PFSK-1 (cell line): ENCODE measurements around the gene FKBP1B.

ENCODE experiments used
- FOXP2 ChIP-seq: optimal IDR thresholded peaks from 2 replicates; pipeline ENCODE3; 2011; ENCODE audit warnings: borderline replicate concordance, control low read depth, inconsistent platforms; ENCODE audit not compliant: insufficient read depth; ENCODE audit errors: extremely low read length, extremely low read depth
- POLR2AphosphoS5 ChIP-seq: IDR thresholded peaks from 2 replicates; pipeline ENCODE4 v1.6.1; 2012; ENCODE audit warnings: low read depth, mild to moderate bottlenecking, control low read depth, low read length, moderate library complexity
- SIN3A ChIP-seq: IDR thresholded peaks from 2 replicates; pipeline ENCODE4 v1.6.1; 2012; ENCODE audit warnings: mild to moderate bottlenecking, low read length, moderate library complexity, borderline replicate concordance; ENCODE audit not compliant: insufficient read depth
- TAF1 ChIP-seq: IDR thresholded peaks from 2 replicates; pipeline ENCODE4 v1.6.1; 2012; ENCODE audit warnings: low read length, control low read depth, borderline replicate concordance; ENCODE audit not compliant: insufficient read depth
- TF ChIP-seq, protein P1 (sequence below), 2 experiments: IDR thresholded peaks; 2 replicates each; pipeline versions ENCODE4 v1.6.1 to v1.8.0; 2011 to 2012; ENCODE audit warnings: low read depth in 2 of 2, low read length in 2 of 2, control low read depth in 1 of 2, inconsistent platforms in 1 of 2, mild to moderate bottlenecking in 1 of 2, moderate library complexity in 1 of 2; ENCODE audit not compliant: insufficient read depth in 1 of 2

FKBP1B gene

DNA sequence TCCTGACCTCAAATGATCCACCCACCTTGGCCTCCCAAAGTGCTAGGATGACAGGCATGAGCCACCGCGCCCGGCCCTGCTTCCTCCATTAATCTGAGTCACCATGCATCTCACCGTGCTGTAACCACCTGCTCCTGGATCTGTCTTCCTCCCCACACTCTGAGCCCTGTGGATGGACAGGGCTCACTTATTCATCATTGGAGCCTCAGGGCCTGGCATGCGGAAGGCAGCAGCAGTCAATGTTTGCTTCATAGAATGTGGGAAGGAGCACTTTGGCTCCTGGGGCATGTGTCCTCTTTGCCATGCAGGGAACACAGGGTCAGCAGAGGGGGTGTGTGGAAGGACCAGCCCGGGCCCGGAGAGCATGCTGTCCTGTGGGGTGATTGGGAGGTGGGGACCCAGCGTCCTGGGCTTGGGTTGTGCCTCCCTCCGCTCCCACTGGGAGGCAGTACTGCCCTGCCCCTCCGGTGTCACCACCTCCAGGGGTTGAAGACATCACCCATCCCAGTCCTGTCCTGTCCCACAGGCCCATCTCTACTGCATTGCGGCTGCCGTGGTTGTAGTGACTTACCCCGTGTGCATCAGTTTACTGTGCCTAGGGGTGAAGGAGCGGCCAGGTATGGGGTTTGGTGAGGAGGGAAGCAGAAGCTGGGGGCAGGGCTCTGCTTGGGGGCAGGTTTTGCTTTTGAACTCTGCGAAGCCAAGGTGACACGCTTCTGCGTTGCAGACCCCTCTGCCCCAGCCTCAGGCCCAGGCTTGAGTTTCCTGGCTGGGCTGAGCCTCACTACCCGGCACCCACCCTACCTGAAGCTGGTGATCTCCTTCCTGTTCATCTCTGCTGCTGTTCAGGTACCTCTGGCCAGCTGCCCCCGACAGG is 28.2 kb upstream of the FKBP1B start:
- TF ChIP-seq SIN3A (no peak), POLR2AphosphoS5 (no peak), TAF1 (no peak), FOXP2 (no peak)
- TF ChIP-seq, protein P1, sequence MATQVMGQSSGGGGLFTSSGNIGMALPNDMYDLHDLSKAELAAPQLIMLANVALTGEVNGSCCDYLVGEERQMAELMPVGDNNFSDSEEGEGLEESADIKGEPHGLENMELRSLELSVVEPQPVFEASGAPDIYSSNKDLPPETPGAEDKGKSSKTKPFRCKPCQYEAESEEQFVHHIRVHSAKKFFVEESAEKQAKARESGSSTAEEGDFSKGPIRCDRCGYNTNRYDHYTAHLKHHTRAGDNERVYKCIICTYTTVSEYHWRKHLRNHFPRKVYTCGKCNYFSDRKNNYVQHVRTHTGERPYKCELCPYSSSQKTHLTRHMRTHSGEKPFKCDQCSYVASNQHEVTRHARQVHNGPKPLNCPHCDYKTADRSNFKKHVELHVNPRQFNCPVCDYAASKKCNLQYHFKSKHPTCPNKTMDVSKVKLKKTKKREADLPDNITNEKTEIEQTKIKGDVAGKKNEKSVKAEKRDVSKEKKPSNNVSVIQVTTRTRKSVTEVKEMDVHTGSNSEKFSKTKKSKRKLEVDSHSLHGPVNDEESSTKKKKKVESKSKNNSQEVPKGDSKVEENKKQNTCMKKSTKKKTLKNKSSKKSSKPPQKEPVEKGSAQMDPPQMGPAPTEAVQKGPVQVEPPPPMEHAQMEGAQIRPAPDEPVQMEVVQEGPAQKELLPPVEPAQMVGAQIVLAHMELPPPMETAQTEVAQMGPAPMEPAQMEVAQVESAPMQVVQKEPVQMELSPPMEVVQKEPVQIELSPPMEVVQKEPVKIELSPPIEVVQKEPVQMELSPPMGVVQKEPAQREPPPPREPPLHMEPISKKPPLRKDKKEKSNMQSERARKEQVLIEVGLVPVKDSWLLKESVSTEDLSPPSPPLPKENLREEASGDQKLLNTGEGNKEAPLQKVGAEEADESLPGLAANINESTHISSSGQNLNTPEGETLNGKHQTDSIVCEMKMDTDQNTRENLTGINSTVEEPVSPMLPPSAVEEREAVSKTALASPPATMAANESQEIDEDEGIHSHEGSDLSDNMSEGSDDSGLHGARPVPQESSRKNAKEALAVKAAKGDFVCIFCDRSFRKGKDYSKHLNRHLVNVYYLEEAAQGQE (IDR thresholded peaks at IDR 0.05; ENCODE audit: insufficient read depth in 1 of 2, low read depth in 2 of 2, low read length in 2 of 2): no peak

DNA sequence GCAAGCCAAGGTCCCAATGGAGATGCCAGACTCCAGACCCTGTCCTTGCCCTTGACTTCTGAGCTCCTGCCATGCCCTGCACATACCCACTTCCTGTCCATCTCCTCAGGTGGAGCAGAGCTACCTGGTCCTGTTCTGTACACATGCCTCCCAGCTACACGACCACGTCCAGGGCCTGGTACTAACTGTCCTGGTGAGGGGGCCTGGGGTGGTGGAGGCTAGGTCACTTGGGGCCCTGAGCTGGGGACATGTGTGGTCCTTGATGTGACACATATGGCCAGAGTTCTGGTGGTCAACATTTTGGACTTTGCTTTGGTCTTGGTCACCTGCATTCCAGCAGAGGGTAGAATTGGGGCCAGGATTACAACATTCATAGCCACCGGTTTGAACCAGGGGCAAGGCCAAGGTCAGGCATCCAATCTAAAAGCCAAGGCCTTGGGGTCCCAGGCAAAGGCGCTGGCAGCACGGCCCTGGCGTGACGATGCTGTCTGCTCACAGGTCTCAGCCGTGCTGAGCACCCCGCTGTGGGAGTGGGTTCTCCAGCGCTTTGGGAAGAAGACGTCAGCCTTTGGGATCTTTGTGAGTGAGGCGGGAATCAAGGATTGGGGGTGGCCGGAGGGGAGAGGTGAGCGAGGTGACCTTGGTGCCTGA is 27.1 kb upstream of the FKBP1B start:
- TF ChIP-seq TAF1: no peak
- TF ChIP-seq POLR2AphosphoS5: no peak
- no peak for TF ChIP-seq FOXP2
- TF ChIP-seq, protein P1 (IDR thresholded peaks at IDR 0.05; ENCODE audit: insufficient read depth in 1 of 2, low read depth in 2 of 2, low read length in 2 of 2): no peak
- TF ChIP-seq SIN3A: no peak

DNA sequence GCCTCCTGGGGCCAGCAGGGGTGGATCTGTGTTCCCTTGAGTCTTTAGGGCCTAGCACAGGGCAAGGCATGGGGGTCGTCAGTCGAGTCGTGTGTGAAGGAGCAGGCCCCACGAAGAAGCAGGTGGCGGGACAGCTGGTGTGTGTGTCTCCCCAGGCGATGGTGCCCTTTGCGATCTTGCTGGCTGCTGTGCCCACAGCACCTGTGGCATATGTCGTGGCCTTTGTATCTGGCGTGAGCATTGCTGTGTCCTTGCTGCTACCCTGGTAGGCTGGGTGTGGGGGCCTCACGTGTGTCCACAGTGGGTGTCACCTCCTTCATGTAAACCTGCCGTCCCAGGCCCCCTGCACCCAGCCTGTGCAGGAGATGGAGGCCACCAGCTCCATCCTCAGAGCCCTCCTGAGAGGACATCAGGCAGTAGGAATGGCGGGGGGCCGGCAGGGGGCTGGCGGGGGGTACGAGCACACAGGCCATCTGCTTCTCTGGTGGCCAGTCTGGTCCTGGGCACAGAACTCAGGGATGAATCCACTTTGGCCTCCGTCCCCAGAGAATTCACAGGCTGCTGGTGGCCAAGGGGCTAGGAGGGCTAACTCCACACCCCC is 26.5 kb upstream of the FKBP1B start:
- no peak for TF ChIP-seq SIN3A
- TF ChIP-seq POLR2AphosphoS5: no peak
- TF ChIP-seq, protein P1 (IDR thresholded peaks at IDR 0.05; ENCODE audit: insufficient read depth in 1 of 2, low read depth in 2 of 2, low read length in 2 of 2): no peak
- no peak for TF ChIP-seq TAF1
- TF ChIP-seq FOXP2: no peak

DNA sequence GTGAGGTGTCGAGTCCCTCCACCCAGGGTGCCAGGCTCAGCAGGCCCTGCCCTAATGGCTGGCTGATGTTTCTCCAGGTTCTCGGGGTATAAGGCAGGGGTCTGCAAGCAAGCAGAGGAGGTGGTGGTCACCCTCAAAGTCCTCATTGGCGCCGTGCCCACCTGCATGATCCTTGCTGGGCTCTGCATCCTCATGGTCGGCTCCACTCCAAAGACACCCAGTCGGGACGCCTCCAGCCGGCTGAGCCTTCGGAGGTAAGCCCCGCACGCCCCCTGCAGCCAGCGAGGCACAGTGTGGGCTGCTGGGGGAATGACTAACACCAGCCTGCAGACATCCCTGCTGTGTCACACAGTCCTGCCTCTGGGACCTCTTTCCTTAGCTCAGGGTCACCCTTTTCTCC is 25.5 kb upstream of the FKBP1B start:
- no peak for TF ChIP-seq TAF1

DNA sequence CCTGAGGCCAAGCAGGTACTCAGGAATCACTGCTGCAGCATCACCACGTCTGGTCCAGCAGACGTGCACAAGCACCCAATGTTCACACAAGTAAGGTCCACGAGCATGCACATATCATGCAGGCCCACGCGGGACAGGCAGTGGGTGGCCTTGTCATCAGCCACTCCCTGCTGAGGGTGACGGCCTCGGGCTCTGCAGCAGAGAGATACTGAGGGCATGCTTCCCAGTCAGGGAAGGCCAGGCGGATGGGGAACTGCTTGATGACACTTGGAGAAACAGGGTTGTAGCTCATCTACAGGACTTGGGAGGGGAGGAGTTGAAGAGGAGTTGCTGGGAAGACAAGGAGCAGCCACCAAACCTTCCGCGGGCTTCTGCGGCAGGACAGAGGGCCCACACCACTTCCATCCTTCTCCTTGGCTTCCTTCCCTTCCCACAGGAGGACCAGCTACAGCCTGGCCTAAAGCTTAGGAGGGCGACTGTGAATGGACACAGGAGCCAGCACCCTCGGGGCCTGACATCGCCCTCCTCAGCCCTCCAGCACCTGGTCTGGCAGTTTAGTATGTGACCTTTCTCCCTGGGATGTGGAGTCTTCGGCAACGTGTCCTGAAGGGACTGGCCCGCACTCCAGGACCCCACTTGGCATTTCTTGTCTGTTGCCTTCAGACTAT is 24.4 kb upstream of the FKBP1B start:
- TF ChIP-seq SIN3A (no peak), TAF1 (no peak), FOXP2 (no peak), POLR2AphosphoS5 (no peak)
- TF ChIP-seq, protein P1 (IDR thresholded peaks at IDR 0.05; ENCODE audit: insufficient read depth in 1 of 2, low read depth in 2 of 2, low read length in 2 of 2): no peak
